Tibial artery (tissue), 4 donors: ENCODE data around the gene CIP2A.

Source experiments
- DNase-seq, 2 donors: peaks; one replicate each; pipeline ENCODE4 v3.0.0-alpha.2; 2019
- H3K27ac ChIP-seq, 2 donors: fragments of 200-600 bp; sonication (generic) in 1 of 2; 1 replicate in 1 of 2; 2 replicates in 1 of 2; pipeline ENCODE4 v1.5.1; 2018 to 2019; ENCODE audit warnings: mild to moderate bottlenecking in 1 of 2
- H3K27me3 ChIP-seq, 2 donors: fragments of 200-600 bp; sonication (generic) in 1 of 2; one replicate each; pipeline versions ENCODE4 v1.5.1 to v1.6.0; 2016 to 2019
- H3K36me3 ChIP-seq, 3 donors: fragments of 200-600 bp; sonication (generic) in 2 of 3; one replicate each; pipeline ENCODE4 v1.5.1; 2016 to 2019; ENCODE audit warnings: mild to moderate bottlenecking in 2 of 3
- H3K4me1 ChIP-seq, 4 donors: fragments of 200-600 bp; sonication (generic) in 2 of 4; 1 replicate in 3 of 4; 2 replicates in 1 of 4; pipeline ENCODE4 v1.5.1; 2016 to 2019
- H3K4me3 ChIP-seq, 2 donors: fragments of 200-600 bp; sonication (generic) in 1 of 2; 1 replicate in 1 of 2; 2 replicates in 1 of 2; pipeline ENCODE4 v1.5.1; 2018 to 2019; ENCODE audit warnings: mild to moderate bottlenecking in 2 of 2
- H3K9me3 ChIP-seq, 3 donors: fragments of 200-600 bp; sonication (generic) in 1 of 3; one replicate each; pipeline ENCODE4 v1.5.1; 2016 to 2019
- intact Hi-C: fragments of 100-400 bp; cut with DNase I; formaldehyde crosslinking; loops from one replicate; pipeline ENCODE4 v1.15.0; 2023; ENCODE audit warnings: low total_unique reads
- TF ChIP-seq, protein P1 (sequence below), 2 experiments: fragments of 200-600 bp in 1 of 2; fragments of 450-650 bp in 1 of 2; IDR thresholded peaks; one replicate each; pipeline ENCODE4 v1.5.1; 2017 to 2019; ENCODE audit warnings: antibody characterized with exemption in 2 of 2, mild to moderate bottlenecking in 1 of 2, moderate library complexity in 1 of 2

Gene CIP2A

DNA sequence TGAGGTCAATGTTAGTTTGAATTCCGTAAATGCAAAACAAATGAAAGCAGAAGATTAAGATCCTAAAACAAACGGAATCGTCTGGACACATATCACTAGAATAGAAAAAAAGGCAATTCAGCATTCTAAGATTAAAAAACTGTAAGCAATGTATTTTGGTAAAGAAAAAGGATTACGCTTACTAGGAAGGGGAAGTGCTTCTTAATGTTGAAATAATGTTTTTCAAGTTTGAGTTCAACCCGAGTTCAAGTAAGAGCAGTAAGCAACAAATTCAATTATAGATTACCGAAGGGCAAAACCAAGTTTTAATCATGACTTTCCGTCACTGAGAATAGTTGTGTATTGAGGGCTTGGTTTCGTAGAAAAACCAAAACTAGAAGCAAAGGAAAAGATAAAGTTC is 637 bp downstream of the CIP2A start:
- DNase-seq: no peak
- TF ChIP-seq, protein P1, sequence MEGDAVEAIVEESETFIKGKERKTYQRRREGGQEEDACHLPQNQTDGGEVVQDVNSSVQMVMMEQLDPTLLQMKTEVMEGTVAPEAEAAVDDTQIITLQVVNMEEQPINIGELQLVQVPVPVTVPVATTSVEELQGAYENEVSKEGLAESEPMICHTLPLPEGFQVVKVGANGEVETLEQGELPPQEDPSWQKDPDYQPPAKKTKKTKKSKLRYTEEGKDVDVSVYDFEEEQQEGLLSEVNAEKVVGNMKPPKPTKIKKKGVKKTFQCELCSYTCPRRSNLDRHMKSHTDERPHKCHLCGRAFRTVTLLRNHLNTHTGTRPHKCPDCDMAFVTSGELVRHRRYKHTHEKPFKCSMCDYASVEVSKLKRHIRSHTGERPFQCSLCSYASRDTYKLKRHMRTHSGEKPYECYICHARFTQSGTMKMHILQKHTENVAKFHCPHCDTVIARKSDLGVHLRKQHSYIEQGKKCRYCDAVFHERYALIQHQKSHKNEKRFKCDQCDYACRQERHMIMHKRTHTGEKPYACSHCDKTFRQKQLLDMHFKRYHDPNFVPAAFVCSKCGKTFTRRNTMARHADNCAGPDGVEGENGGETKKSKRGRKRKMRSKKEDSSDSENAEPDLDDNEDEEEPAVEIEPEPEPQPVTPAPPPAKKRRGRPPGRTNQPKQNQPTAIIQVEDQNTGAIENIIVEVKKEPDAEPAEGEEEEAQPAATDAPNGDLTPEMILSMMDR (IDR thresholded peaks at IDR 0.05): no peak
- peaks cover 0 to 14% (median 4%) of the 10 kb centered on the region in 4 donors for H3K4me1 ChIP-seq

DNA sequence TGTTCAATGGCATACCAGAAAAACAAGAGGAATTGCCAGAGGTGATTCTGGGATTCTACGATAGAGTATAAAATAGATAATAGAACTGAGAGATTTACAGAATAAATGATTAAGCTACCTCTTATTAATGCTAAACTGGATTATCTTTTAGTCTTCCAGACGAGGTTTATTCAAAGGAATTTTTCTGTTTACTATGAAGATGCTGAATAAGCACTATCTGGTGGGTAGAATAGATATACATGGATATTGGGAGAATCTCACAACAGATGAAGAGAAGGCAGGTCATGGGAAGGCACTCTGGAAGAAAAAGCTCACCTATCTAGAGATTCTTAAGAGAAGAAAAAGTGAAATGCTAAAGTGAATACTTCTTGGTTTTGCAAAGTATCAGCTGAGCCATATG is 11.2 kb downstream of the CIP2A start:
- DNase-seq: no peak
- TF ChIP-seq, protein P1 (IDR thresholded peaks at IDR 0.05): no peak
- Histone ChIP-seq H3K27ac (no peak overlapping the region), H3K9me3 (no peaks in the 10 kb centered on the region), H3K4me1 (no peaks in the 10 kb centered on the region), H3K4me3 (no peak overlapping the region), H3K36me3 (no peaks in the 10 kb centered on the region), H3K27me3 (no peaks in the 10 kb centered on the region)
- intact Hi-C loops: no loop called here

More for the DNA sequence above, 637 bp downstream of the CIP2A start:
- H3K4me3 ChIP-seq: peak overlapping the region; percentile 68 to 72
- intact Hi-C loops: no loop called here
- H3K9me3 ChIP-seq: no peaks in the 10 kb centered on the region
- no peaks in the 10 kb centered on the region for H3K27me3 ChIP-seq
- no peaks in the 10 kb centered on the region for H3K36me3 ChIP-seq
- H3K27ac ChIP-seq: peak overlapping the region; percentile 90 to 92

DNA sequence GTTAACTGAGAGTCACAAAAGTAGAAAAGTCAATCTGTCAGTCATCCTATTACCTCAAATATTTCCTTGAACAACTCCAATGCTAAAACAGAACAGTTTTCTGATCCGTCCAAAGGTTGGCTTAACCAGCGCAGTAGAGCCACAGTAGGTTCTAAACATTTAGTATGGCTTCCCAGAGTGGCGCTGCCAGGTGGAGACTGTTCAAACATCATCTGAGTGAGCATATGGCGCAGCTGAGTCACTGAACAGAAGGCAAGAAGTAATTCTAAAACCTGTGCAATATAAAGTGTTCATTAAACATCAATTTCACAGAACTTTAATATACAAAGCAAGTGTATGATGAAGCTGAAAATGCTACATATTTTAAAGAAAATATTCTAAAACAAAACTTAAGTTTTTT is 19.9 kb downstream of the CIP2A start:
- Histone ChIP-seq H3K27ac (no peak overlapping the region), H3K9me3 (no peaks in the 10 kb centered on the region), H3K36me3 (no peaks in the 10 kb centered on the region), H3K4me1 (peaks cover 0 to 6% (median 0%) of the 10 kb centered on the region in 4 donors), H3K27me3 (no peaks in the 10 kb centered on the region), H3K4me3 (no peak overlapping the region)
- DNase-seq: no peak
- TF ChIP-seq, protein P1 (IDR thresholded peaks at IDR 0.05): no peak
- intact Hi-C loops: no loop called here

DNA sequence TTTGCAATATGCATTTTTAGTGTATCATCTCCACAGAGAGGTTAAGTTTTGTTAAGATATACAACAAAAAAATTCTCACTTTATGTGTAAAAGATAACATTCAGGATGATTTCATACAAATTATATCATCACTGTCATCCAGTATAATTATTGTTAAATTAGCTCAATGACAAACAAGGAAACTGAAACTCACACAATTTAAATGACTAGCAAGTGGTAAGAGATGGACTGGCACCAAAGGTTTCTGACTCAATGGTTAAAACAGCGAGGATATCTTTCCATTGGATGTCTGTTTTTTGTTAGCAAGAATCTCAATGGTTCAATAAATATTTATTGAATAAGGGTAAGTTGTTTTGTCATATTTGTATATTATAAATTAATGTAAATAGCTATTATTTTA is 22.6 kb downstream of the CIP2A start:
- Histone ChIP-seq H3K9me3 (no peaks in the 10 kb centered on the region), H3K27me3 (no peaks in the 10 kb centered on the region), H3K4me3 (no peak overlapping the region), H3K4me1 (peaks cover 0 to 8% (median 0%) of the 10 kb centered on the region in 4 donors), H3K36me3 (no peaks in the 10 kb centered on the region), H3K27ac (no peak overlapping the region)
- TF ChIP-seq, protein P1 (IDR thresholded peaks at IDR 0.05): no peak
- DNase-seq: no peak
- intact Hi-C loops: no loop called here

DNA sequence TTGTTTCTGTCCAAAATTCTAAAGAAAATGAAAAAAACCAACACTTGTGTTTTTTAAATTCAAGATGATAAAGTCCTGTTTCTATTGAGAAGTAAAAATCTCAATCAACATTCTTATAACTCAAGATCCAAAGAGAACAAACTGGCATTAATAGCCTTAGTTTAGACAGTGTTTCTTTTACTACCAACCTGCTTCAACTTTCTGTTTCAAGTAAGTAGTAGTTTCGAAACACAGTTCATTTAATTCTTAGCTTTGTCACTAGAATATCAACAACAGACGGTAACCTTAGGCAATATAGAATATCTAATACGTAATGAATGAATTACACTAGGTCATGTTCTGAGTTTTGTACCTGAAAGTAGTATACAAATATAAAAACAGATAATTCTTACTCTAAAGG is 23.7 kb downstream of the CIP2A start:
- intact Hi-C loops: no loop called here
- no peak for DNase-seq
- no peaks in the 10 kb centered on the region for H3K27me3 ChIP-seq
- no peaks in the 10 kb centered on the region for H3K9me3 ChIP-seq
- no peak overlapping the region for H3K4me3 ChIP-seq
- no peaks in the 10 kb centered on the region for H3K36me3 ChIP-seq
- TF ChIP-seq, protein P1 (IDR thresholded peaks at IDR 0.05): no peak
- peaks cover 0 to 8% (median 0%) of the 10 kb centered on the region in 4 donors for H3K4me1 ChIP-seq
- H3K27ac ChIP-seq: no peak overlapping the region

DNA sequence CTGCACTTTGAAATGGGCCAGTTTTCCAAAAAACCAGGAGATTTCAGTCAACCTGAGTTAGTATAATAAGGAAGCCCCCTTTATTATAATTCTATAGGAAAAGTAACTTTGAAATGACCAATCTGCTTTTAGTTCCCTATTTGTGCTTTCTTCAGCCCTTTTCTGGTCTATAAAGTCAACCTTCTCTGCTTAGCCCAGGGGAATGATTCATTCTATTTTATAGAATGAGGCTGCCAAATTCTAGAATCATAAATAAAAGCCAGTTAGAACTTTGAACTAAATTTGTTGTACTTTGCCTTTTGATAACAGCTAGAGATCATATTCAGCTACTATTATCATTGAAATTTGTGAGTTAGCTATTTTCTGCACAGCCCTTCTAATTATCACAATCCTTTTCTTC is 24.7 kb downstream of the CIP2A start:
- TF ChIP-seq, protein P1 (IDR thresholded peaks at IDR 0.05): no peak
- H3K36me3 ChIP-seq: no peaks in the 10 kb centered on the region

More for the DNA sequence above, 24.7 kb downstream of the CIP2A start:
- H3K4me1 ChIP-seq: peaks cover 0 to 8% (median 0%) of the 10 kb centered on the region in 4 donors
- intact Hi-C loops: no loop called here
- no peaks in the 10 kb centered on the region for H3K27me3 ChIP-seq
- no peaks in the 10 kb centered on the region for H3K9me3 ChIP-seq
- H3K27ac ChIP-seq: no peak overlapping the region
- DNase-seq: no peak
- H3K4me3 ChIP-seq: no peak overlapping the region
